ENCODE measurements around the gene ZYG11B. TPM values are rescaled to one million over a fixed set of nuclear protein-coding genes. Genes with fewer than 3 reads are reported as not detected.

ZYG11B gene
- total and polyA plus RNA-seq, 9 of the 15 experiments (the other 6 are each of a cell fraction or from before 2014, with no cell fraction given): 4.9 to 22.2 (median 12.2) TPM

- TF ChIP-seq ZBTB11 (CRISPR knock-in tag; IDR thresholded peaks at IDR 0.05): no peak
- TF ChIP-seq MXI1 (IDR thresholded peaks at IDR 0.05; ENCODE audit: low read depth, low read length): no peak
- TF ChIP-seq ZNF224 (CRISPR knock-in tag; IDR thresholded peaks at IDR 0.05): no peak
- TF ChIP-seq TSHZ1 (CRISPR knock-in tag; IDR thresholded peaks at IDR 0.05): no peak
- no peak for TF ChIP-seq ZNF354B (CRISPR knock-in tag; IDR thresholded peaks at IDR 0.05)
Observed at GRCh38 chr1:52855584-52855983, 129.3 kb downstream of the ZYG11B start (continued).

Measured in K562 (cell line).